B cell (primary cell): Measurements from ENCODE around the gene TFEC.

Experiments used
- CTCF ChIP-seq: fragments of 200-600 bp; IDR thresholded peaks from one replicate; pipeline ENCODE4 v1.8.0; 2022; ENCODE audit warnings: antibody characterized with exemption, mild to moderate bottlenecking
- EZH2 ChIP-seq: IDR thresholded peaks from 2 replicates; pipeline ENCODE4 v1.6.1; 2012; ENCODE audit warnings: borderline replicate concordance, low read depth, mild to moderate bottlenecking, moderate library complexity, low read length; ENCODE audit not compliant: insufficient read depth, poor library complexity, severe bottlenecking

GRCh38 chr7:115933471-115933870, 97.1 kb downstream of the TFEC start:
- TF ChIP-seq CTCF: no peak
- TF ChIP-seq EZH2: no peak
